ENCODE measurements around the gene TTC33. TPM values are rescaled to one million over a fixed set of nuclear protein-coding genes. Genes with fewer than 3 reads are reported as not detected.
"Not testable (repeated sequence)": the region's sequence is repeated elsewhere in the genome, so short reads cannot be mapped to it uniquely, and the experiment has no call there.

Gene TTC33
- total RNA-seq, 2 donors from 2014 or later: 13.5 to 19.3 TPM

GRCh38 chr5:40568548-40568947 lies 187.2 kb downstream of the TTC33 start:
- 86 to 100% methylated on average over 1 of the region's 1 CpG for WGBS, 2 experiments (ENCODE audit: insufficient coverage in 1 of 2, insufficient read length in 1 of 2)
- no peak overlapping the region for H3K9ac ChIP-seq (ENCODE audit: extremely low read depth, low read length, poor library complexity, severe bottlenecking)
- no peaks in the 10 kb centered on the region for H3K36me3 ChIP-seq (ENCODE audit: control insufficient read depth, insufficient read depth, low read length)
- Mint-ChIP-seq H3K9me3 (no peaks in the 10 kb centered on the region), H3K27ac (no peak overlapping the region), H3K36me3 (ENCODE audit: low read depth) (no peaks in the 10 kb centered on the region), H3K4me3 (no peak overlapping the region), H3K27me3 (ENCODE audit: insufficient read depth) (no peaks in the 10 kb centered on the region), H3K4me1 (no peaks in the 10 kb centered on the region)
- DNase-seq: no peak
- no peak overlapping the region for H3K4me3 ChIP-seq (ENCODE audit: low read length)
- no peaks in the 10 kb centered on the region for H3K27me3 ChIP-seq (ENCODE audit: control insufficient read depth, insufficient read depth, low read length, poor library complexity, severe bottlenecking)
- no peaks in the 10 kb centered on the region for H3K9me3 ChIP-seq (ENCODE audit: control insufficient read depth, low read length)
- no peak for TF ChIP-seq CTCF (conservative IDR thresholded peaks at IDR 0.05)
- H3K27ac ChIP-seq (ENCODE audit: low read depth, low read length): no peak overlapping the region
- no peaks in the 10 kb centered on the region for H3K4me1 ChIP-seq (ENCODE audit: control insufficient read depth, insufficient read depth, low read length)

- H3K4me1 Mint-ChIP-seq; H3K27me3 ChIP-seq (ENCODE audit: control insufficient read depth, insufficient read depth, low read length, poor library complexity, severe bottlenecking); H3K4me3 ChIP-seq (ENCODE audit: low read length); H3K9me3 ChIP-seq (ENCODE audit: control insufficient read depth, low read length); H3K36me3 ChIP-seq (ENCODE audit: control insufficient read depth, insufficient read depth, low read length); H3K4me3 Mint-ChIP-seq; H3K27ac Mint-ChIP-seq; DNase-seq; H3K27ac ChIP-seq (ENCODE audit: low read depth, low read length); H3K9me3 Mint-ChIP-seq; H3K27me3 Mint-ChIP-seq (ENCODE audit: insufficient read depth); H3K9ac ChIP-seq (ENCODE audit: extremely low read depth, low read length, poor library complexity, severe bottlenecking); H3K36me3 Mint-ChIP-seq (ENCODE audit: low read depth); H3K4me1 ChIP-seq (ENCODE audit: control insufficient read depth, insufficient read depth, low read length): not testable (repeated sequence)
Measured at GRCh38 chr5:40563173-40563572, 192.6 kb downstream of the TTC33 start.

GRCh38 chr5:40560474-40561110 lies 195.2 kb downstream of the TTC33 start:
- Mint-ChIP-seq H3K4me1 (no peaks in the 10 kb centered on the region), H3K36me3 (ENCODE audit: low read depth) (no peaks in the 10 kb centered on the region), H3K9me3 (no peaks in the 10 kb centered on the region), H3K27me3 (ENCODE audit: insufficient read depth) (no peaks in the 10 kb centered on the region), H3K27ac (no peak overlapping the region), H3K4me3 (no peak overlapping the region)
- WGBS, 2 experiments (ENCODE audit: insufficient coverage in 1 of 2, insufficient read length in 1 of 2): 82 to 86% methylated on average over 3 to 4 of the region's 4 CpGs
- Histone ChIP-seq H3K36me3 (ENCODE audit: control insufficient read depth, insufficient read depth, low read length) (no peaks in the 10 kb centered on the region), H3K9ac (ENCODE audit: extremely low read depth, low read length, poor library complexity, severe bottlenecking) (no peak overlapping the region), H3K9me3 (ENCODE audit: control insufficient read depth, low read length) (no peaks in the 10 kb centered on the region), H3K27me3 (ENCODE audit: control insufficient read depth, insufficient read depth, low read length, poor library complexity, severe bottlenecking) (no peaks in the 10 kb centered on the region), H3K27ac (ENCODE audit: low read depth, low read length) (no peak overlapping the region), H3K4me1 (ENCODE audit: control insufficient read depth, insufficient read depth, low read length) (no peaks in the 10 kb centered on the region), H3K4me3 (ENCODE audit: low read length) (no peak overlapping the region)
- DNase-seq: no peak
- TF ChIP-seq CTCF (conservative IDR thresholded peaks at IDR 0.05): no peak

GRCh38 chr5:40559306-40559705 lies 196.5 kb downstream of the TTC33 start:
- Histone ChIP-seq H3K4me1 (ENCODE audit: control insufficient read depth, insufficient read depth, low read length) (no peaks in the 10 kb centered on the region), H3K9me3 (ENCODE audit: control insufficient read depth, low read length) (no peaks in the 10 kb centered on the region), H3K27ac (ENCODE audit: low read depth, low read length) (no peak overlapping the region), H3K27me3 (ENCODE audit: control insufficient read depth, insufficient read depth, low read length, poor library complexity, severe bottlenecking) (no peaks in the 10 kb centered on the region), H3K9ac (ENCODE audit: extremely low read depth, low read length, poor library complexity, severe bottlenecking) (no peak overlapping the region), H3K4me3 (ENCODE audit: low read length) (no peak overlapping the region), H3K36me3 (ENCODE audit: control insufficient read depth, insufficient read depth, low read length) (no peaks in the 10 kb centered on the region)
- Mint-ChIP-seq H3K27ac (no peak overlapping the region), H3K4me1 (no peaks in the 10 kb centered on the region), H3K4me3 (no peak overlapping the region), H3K9me3 (no peaks in the 10 kb centered on the region), H3K27me3 (ENCODE audit: insufficient read depth) (no peaks in the 10 kb centered on the region), H3K36me3 (ENCODE audit: low read depth) (no peaks in the 10 kb centered on the region)
- DNase-seq: no peak
- no peak for TF ChIP-seq CTCF (conservative IDR thresholded peaks at IDR 0.05)

Measured in endodermal cell (in vitro differentiated cells).